IMR-90 (cell line): ENCODE measurements around the gene MAP4. TPM values are rescaled to one million over a fixed set of nuclear protein-coding genes. Genes with fewer than 3 reads are reported as not detected.

ENCODE experiments used
- ATAC-seq: fragments of 200-7000 bp; cut with Tn5 transposase; 2 replicates; pipeline ENCODE4 v1.9.1; 2020; ENCODE audit warnings: low read depth, mild to moderate bottlenecking, moderate library complexity
- BruUV-seq: library from RNA; stranded (reverse); fragments of 400-500 nt; replicated peaks from 2 replicates; lab custom pipeline; 2021; lab: Mats Ljungman, UMichigan
- CTCF ChIA-PET: fragments of 300-600 bp; formaldehyde crosslinking; extraction: SDS; loops from one replicate; lab custom pipeline; 2021; ENCODE audit warnings: antibody characterized with exemption; lab: Yijun Ruan, JAX
- POLR2A ChIA-PET: fragments of 300-600 bp; sonication (Branson Sonifier 250); formaldehyde crosslinking; loops from one replicate; lab custom pipeline; 2022; ENCODE audit warnings: antibody characterized with exemption; ENCODE audit not compliant: unreplicated experiment; lab: Charles Lee
- DNase-seq: peaks from one replicate; pipeline ENCODE4 v3.0.0; 2013
- H2AFZ ChIP-seq: replicated peaks from 2 replicates; pipeline ENCODE3; 2013; ENCODE audit warnings: low read length, mild to moderate bottlenecking; ENCODE audit not compliant: poor library complexity
- H2AK5ac ChIP-seq: 2 replicates; pipeline ENCODE4 v1.6.1; 2013; ENCODE audit warnings: low read depth, low read length, inconsistent platforms
- H2AK9ac ChIP-seq: replicated peaks from 2 replicates; pipeline ENCODE3; 2013; ENCODE audit warnings: mild to moderate bottlenecking, low read depth, low read length, moderate library complexity; ENCODE audit not compliant: poor library complexity
- H2BK120ac ChIP-seq: 2 replicates; pipeline ENCODE4 v1.6.1; 2013; ENCODE audit warnings: low read depth, low read length, inconsistent platforms
- H2BK15ac ChIP-seq: 3 replicates; pipeline ENCODE4 v1.6.1; 2013; ENCODE audit warnings: low read depth, low read length, inconsistent platforms
- H2BK20ac ChIP-seq: 2 replicates; pipeline ENCODE4 v1.6.1; 2013; ENCODE audit warnings: low read depth, mild to moderate bottlenecking, inconsistent platforms, low read length, moderate library complexity
- H2BK5ac ChIP-seq: 2 replicates; pipeline ENCODE4 v1.6.1; 2013; ENCODE audit warnings: mild to moderate bottlenecking, low read depth, low read length, inconsistent platforms; ENCODE audit not compliant: poor library complexity, severe bottlenecking
- H3K14ac ChIP-seq: replicated peaks from 2 replicates; pipeline ENCODE4 v1.6.1; 2013; ENCODE audit warnings: low read depth, low read length, inconsistent platforms
- H3K18ac ChIP-seq: 2 replicates; pipeline ENCODE4 v1.6.1; 2013; ENCODE audit warnings: low read depth, low read length, control low read depth
- H3K23ac ChIP-seq: 2 replicates; pipeline ENCODE4 v1.6.1; 2013; ENCODE audit warnings: low read depth, low read length, inconsistent platforms
- H3K27ac ChIP-seq: 2 replicates; pipeline ENCODE4 v1.5.1; 2013; ENCODE audit warnings: mild to moderate bottlenecking, control low read depth, low read length; ENCODE audit not compliant: insufficient read depth
- H3K27me3 ChIP-seq: 2 replicates; pipeline ENCODE4 v1.6.1; 2013; ENCODE audit warnings: low read length; ENCODE audit not compliant: control insufficient read depth, insufficient read depth
- H3K36me3 ChIP-seq: 2 replicates; pipeline ENCODE4 v1.6.1; 2013; ENCODE audit warnings: low read length, mixed read lengths; ENCODE audit not compliant: control insufficient read depth, insufficient read depth
- H3K4ac ChIP-seq: 2 replicates; pipeline ENCODE4 v1.6.1; 2013; ENCODE audit warnings: low read depth, low read length, inconsistent platforms
- H3K4me1 ChIP-seq: 2 replicates; pipeline ENCODE4 v1.6.1; 2013; ENCODE audit warnings: low read length, mixed read lengths; ENCODE audit not compliant: control insufficient read depth, insufficient read depth
- H3K4me2 ChIP-seq: 2 replicates; pipeline ENCODE4 v1.6.1; 2013; ENCODE audit warnings: low read depth, mild to moderate bottlenecking, control low read depth, low read length, moderate library complexity
- H3K4me3 ChIP-seq: 2 replicates; pipeline ENCODE4 v1.5.1; 2013; ENCODE audit warnings: low read depth, mild to moderate bottlenecking, control low read depth, low read length, moderate library complexity; ENCODE audit not compliant: insufficient read depth
- H3K56ac ChIP-seq: 2 replicates; pipeline ENCODE4 v1.6.1; 2013; ENCODE audit warnings: low read length, inconsistent platforms; ENCODE audit not compliant: insufficient read depth; ENCODE audit errors: extremely low read depth
- H3K79me1 ChIP-seq, 2 experiments: 2 replicates each; pipeline ENCODE4 v1.6.1; 2013; ENCODE audit warnings: low read length in 2 of 2, inconsistent platforms in 1 of 2, low read depth in 1 of 2
- H3K9ac ChIP-seq: 2 replicates; pipeline ENCODE4 v1.6.1; 2013; ENCODE audit warnings: low read depth, low read length, control low read depth
- H3K9me1 ChIP-seq: 2 replicates; pipeline ENCODE4 v1.6.1; 2013; ENCODE audit warnings: low read length, inconsistent platforms; ENCODE audit not compliant: insufficient read depth
- H3K9me3 ChIP-seq: 2 replicates; pipeline ENCODE4 v1.6.1; 2013; ENCODE audit warnings: low read length; ENCODE audit not compliant: control insufficient read depth, insufficient read depth
- H4K20me1 ChIP-seq: 2 replicates; pipeline ENCODE4 v1.6.1; 2013; ENCODE audit warnings: low read length, inconsistent platforms; ENCODE audit not compliant: insufficient read depth
- H4K5ac ChIP-seq: 2 replicates; pipeline ENCODE4 v1.6.1; 2013; ENCODE audit warnings: mild to moderate bottlenecking, low read depth, low read length, control low read depth
- H4K8ac ChIP-seq, 2 experiments: 2 replicates each; pipeline ENCODE4 v1.6.1; 2013; ENCODE audit warnings: low read depth in 2 of 2, low read length in 2 of 2, control low read depth in 1 of 2, inconsistent platforms in 1 of 2
- H4K91ac ChIP-seq: 2 replicates; pipeline ENCODE4 v1.6.1; 2013; ENCODE audit warnings: low read depth, low read length, inconsistent platforms; ENCODE audit not compliant: insufficient read depth
- BHLHE40 ChIP-seq: fragments of 150-350 bp; IDR thresholded peaks from 2 replicates; pipeline ENCODE4 v1.6.1; 2016; ENCODE audit warnings: mild to moderate bottlenecking, low read depth, low read length
- CEBPB ChIP-seq: IDR thresholded peaks from 2 replicates; pipeline ENCODE4 v1.6.1; 2012; ENCODE audit warnings: low read depth, low read length, improper control_type of control experiment
- CHD1 ChIP-seq: IDR thresholded peaks from 2 replicates; pipeline ENCODE4 v1.6.1; 2012; ENCODE audit warnings: low read depth, low read length, improper control_type of control experiment
- FOS ChIP-seq: fragments of 150-350 bp; IDR thresholded peaks from 2 replicates; pipeline ENCODE4 v1.6.1; 2016; ENCODE audit warnings: low read depth, low read length
- MAFK ChIP-seq: IDR thresholded peaks from 2 replicates; pipeline ENCODE4 v1.6.1; 2012; ENCODE audit warnings: low read depth, low read length, improper control_type of control experiment
- MAZ ChIP-seq: IDR thresholded peaks from 2 replicates; pipeline ENCODE4 v1.6.1; 2012; ENCODE audit warnings: low read depth, mild to moderate bottlenecking, low read length, improper control_type of control experiment, moderate library complexity, borderline replicate concordance
- MXI1 ChIP-seq: IDR thresholded peaks from 2 replicates; pipeline ENCODE4 v1.6.1; 2012; ENCODE audit warnings: low read depth, mild to moderate bottlenecking, low read length, moderate library complexity, borderline replicate concordance
- NFE2L2 ChIP-seq: fragments of 150-350 bp; IDR thresholded peaks from 2 replicates; pipeline ENCODE4 v1.6.1; 2016; ENCODE audit warnings: low read depth, mild to moderate bottlenecking, low read length
- POLR2A ChIP-seq: IDR thresholded peaks from 2 replicates; pipeline ENCODE4 v1.6.1; 2012; ENCODE audit warnings: mild to moderate bottlenecking, low read depth, low read length
- RAD21 ChIP-seq: IDR thresholded peaks from 2 replicates; pipeline ENCODE4 v1.6.1; 2012; ENCODE audit warnings: low read length, improper control_type of control experiment
- RCOR1 ChIP-seq: IDR thresholded peaks from 2 replicates; pipeline ENCODE4 v1.6.1; 2012; ENCODE audit warnings: mild to moderate bottlenecking, low read length, improper control_type of control experiment; ENCODE audit not compliant: insufficient replicate concordance
- RFX5 ChIP-seq: IDR thresholded peaks from 2 replicates; pipeline ENCODE4 v1.8.0; 2012; ENCODE audit warnings: low read depth, mild to moderate bottlenecking, low read length, moderate library complexity
- SMC3 ChIP-seq: fragments of 150-350 bp; IDR thresholded peaks from 2 replicates; pipeline ENCODE4 v1.6.1; 2016; ENCODE audit warnings: low read depth, mild to moderate bottlenecking, antibody characterized with exemption, low read length, moderate library complexity
- WGBS, 2 experiments: methylation state at CpG; one replicate each; pipeline versions ENCODE4 v1.1.5 to v1.1.7; 2013; ENCODE audit warnings: missing lambda C conversion rate in 2 of 2; ENCODE audit not compliant: insufficient read length in 1 of 2; ENCODE audit errors: extremely low coverage in 2 of 2; 5-methylcytosine and 5-hydroxymethylcytosine counted together
- dilution Hi-C: fragments of 300-500 bp; cut with HindIII; formaldehyde crosslinking; loops from one replicate; pipeline ENCODE4 v1.14.3; 2018; ENCODE audit warnings: low sequenced_read_pairs; ENCODE audit not compliant: unreplicated experiment
- in situ Hi-C: fragments of 300-500 bp; cut with MboI; formaldehyde crosslinking; loops from 3 replicates; pipeline ENCODE4 v1.14.3; 2019; ENCODE audit warnings: low sequenced_read_pairs, inconsistent platforms, mixed read lengths
- intact Hi-C: fragments of 100-400 bp; cut with micrococcal nuclease; formaldehyde crosslinking; loops from 2 replicates; pipeline ENCODE4 v1.10.0; 2022
- polyA plus RNA-seq, 3 experiments: library from polyadenylated mRNA; depleted of rRNA; stranded (reverse); fragments of >200 nt; gene quantifications; 2 replicates each; pipeline ENCODE4 v1.2.3, GENCODE V29; 2012; ENCODE audit warnings: low replicate concordance in 1 of 3
- total RNA-seq: library from RNA; depleted of rRNA; stranded (reverse); fragments of >200 nt; gene quantifications from 2 replicates; pipeline ENCODE4 v1.2.3, GENCODE V29; 2012
- TF ChIP-seq, protein P1 (sequence below): fragments of 150-350 bp; IDR thresholded peaks from 2 replicates; pipeline ENCODE4 v1.6.1; 2017; ENCODE audit warnings: mild to moderate bottlenecking, antibody characterized with exemption, low read length, low read depth
- TF ChIP-seq, protein P2 (sequence below): fragments of 150-350 bp; IDR thresholded peaks from 2 replicates; pipeline ENCODE4 v1.6.1; 2016; ENCODE audit warnings: low read depth, mild to moderate bottlenecking, low read length, moderate library complexity, borderline replicate concordance
- TF ChIP-seq, protein P3 (sequence below): conservative IDR thresholded peaks from 2 replicates; pipeline ENCODE4 v1.5.1; 2012; ENCODE audit warnings: mild to moderate bottlenecking, low read depth, low read length, improper control_type of control experiment

MAP4 gene
- total and polyA plus RNA-seq, 2 of the 4 experiments (the other 2 are of a cell fraction) = 87.8 to 216 TPM

DNA sequence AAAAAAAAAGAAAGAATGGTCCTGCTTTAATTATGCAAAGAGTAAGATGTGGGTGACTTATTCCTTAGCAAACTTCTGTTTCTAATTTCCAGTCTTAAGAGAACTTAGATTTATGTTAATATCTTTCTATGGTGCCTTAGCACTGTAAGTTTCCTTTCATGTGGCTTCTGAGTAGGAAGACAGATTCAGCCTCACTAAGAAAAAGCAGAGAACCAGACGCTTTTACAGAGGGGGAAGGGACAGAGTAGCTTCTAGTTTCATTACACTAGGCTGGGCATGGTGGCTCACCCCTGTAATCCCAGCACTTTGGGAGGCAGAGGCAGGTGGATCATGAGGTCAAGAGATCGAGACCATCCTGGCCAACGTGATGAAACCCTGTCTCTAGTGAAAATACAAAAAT is 118.3 kb downstream of the MAP4 start:
- WGBS, 2 experiments = 100% methylated on average over 1 of the region's 3 CpGs; no CpG with 5 or more reads in 1 of the 2 experiments

More for the DNA sequence above, 118.3 kb downstream of the MAP4 start:
- Histone ChIP-seq H4K5ac (no peak overlapping the region), H4K20me1 (peaks cover 7% of the 10 kb centered on the region; the same call in 1 of the 2 replicates), H3K9ac (no peak overlapping the region), H4K8ac (no peak overlapping the region), H2AK5ac (no peak overlapping the region), H3K23ac (no peak overlapping the region), H4K91ac (no peak overlapping the region), H3K56ac (no peak overlapping the region), H2AFZ (no peak overlapping the region), H3K4ac (no peak overlapping the region), H2BK120ac (no peak overlapping the region), H3K36me3 (peaks cover 33% of the 10 kb centered on the region), H2BK15ac (no peak overlapping the region), H2BK5ac (no peak overlapping the region), H2AK9ac (no peak overlapping the region), H3K27ac (no peak overlapping the region), H3K79me1 (peaks cover 35 to 62% of the 10 kb centered on the region in 2 experiments), H3K4me2 (no peak overlapping the region), H3K18ac (no peak overlapping the region), H3K4me3 (no peak overlapping the region), H3K27me3 (no peaks in the 10 kb centered on the region), H3K14ac (no peak overlapping the region), H3K9me1 (peaks cover 5% of the 10 kb centered on the region; the same call in 1 of the 2 replicates), H2BK20ac (no peak overlapping the region), H3K4me1 (no peaks in the 10 kb centered on the region; the same call in 1 of the 2 replicates), H3K9me3 (no peaks in the 10 kb centered on the region)
- in situ Hi-C loops (no loop called here), intact Hi-C loops (no loop called here), dilution Hi-C loops (no loop called here)
- ATAC-seq (no peak), DNase-seq (no peak)
- BruUV-seq = no TSS peak
- ChIA-PET CTCF (no interaction called here), POLR2A (no interaction called here)
- no peak for TF ChIP-seq BHLHE40
- no peak for TF ChIP-seq CEBPB
- no peak for TF ChIP-seq CHD1
- TF ChIP-seq POLR2A = no peak
- TF ChIP-seq RAD21 = no peak
- TF ChIP-seq, protein P1, sequence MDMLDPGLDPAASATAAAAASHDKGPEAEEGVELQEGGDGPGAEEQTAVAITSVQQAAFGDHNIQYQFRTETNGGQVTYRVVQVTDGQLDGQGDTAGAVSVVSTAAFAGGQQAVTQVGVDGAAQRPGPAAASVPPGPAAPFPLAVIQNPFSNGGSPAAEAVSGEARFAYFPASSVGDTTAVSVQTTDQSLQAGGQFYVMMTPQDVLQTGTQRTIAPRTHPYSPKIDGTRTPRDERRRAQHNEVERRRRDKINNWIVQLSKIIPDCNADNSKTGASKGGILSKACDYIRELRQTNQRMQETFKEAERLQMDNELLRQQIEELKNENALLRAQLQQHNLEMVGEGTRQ = no peak
- TF ChIP-seq FOS = no peak
- TF ChIP-seq MXI1 = no peak
- no peak for TF ChIP-seq SMC3
- TF ChIP-seq, protein P2, sequence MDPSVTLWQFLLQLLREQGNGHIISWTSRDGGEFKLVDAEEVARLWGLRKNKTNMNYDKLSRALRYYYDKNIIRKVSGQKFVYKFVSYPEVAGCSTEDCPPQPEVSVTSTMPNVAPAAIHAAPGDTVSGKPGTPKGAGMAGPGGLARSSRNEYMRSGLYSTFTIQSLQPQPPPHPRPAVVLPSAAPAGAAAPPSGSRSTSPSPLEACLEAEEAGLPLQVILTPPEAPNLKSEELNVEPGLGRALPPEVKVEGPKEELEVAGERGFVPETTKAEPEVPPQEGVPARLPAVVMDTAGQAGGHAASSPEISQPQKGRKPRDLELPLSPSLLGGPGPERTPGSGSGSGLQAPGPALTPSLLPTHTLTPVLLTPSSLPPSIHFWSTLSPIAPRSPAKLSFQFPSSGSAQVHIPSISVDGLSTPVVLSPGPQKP = no peak
- TF ChIP-seq, protein P3, sequence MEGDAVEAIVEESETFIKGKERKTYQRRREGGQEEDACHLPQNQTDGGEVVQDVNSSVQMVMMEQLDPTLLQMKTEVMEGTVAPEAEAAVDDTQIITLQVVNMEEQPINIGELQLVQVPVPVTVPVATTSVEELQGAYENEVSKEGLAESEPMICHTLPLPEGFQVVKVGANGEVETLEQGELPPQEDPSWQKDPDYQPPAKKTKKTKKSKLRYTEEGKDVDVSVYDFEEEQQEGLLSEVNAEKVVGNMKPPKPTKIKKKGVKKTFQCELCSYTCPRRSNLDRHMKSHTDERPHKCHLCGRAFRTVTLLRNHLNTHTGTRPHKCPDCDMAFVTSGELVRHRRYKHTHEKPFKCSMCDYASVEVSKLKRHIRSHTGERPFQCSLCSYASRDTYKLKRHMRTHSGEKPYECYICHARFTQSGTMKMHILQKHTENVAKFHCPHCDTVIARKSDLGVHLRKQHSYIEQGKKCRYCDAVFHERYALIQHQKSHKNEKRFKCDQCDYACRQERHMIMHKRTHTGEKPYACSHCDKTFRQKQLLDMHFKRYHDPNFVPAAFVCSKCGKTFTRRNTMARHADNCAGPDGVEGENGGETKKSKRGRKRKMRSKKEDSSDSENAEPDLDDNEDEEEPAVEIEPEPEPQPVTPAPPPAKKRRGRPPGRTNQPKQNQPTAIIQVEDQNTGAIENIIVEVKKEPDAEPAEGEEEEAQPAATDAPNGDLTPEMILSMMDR = no peak
- TF ChIP-seq MAZ = no peak
- TF ChIP-seq RCOR1 = no peak
- TF ChIP-seq MAFK = no peak
- no peak for TF ChIP-seq NFE2L2
- TF ChIP-seq RFX5 = no peak
